HepG2 (cell line): ENCODE measurements around the gene FURIN. TPM values are rescaled to one million over a fixed set of nuclear protein-coding genes. Genes with fewer than 3 reads are reported as not detected.

Source experiments
- GATAD1 ChIP-seq: IDR thresholded peaks from 2 replicates; pipeline ENCODE4 v1.6.1; 2016; ENCODE audit warnings: missing genetic modification reagents, missing compliant biosample characterization
- KAT7 ChIP-seq: IDR thresholded peaks from 2 replicates; pipeline ENCODE4 v1.6.1; 2018; ENCODE audit warnings: borderline replicate concordance, missing compliant biosample characterization
- KDM3A ChIP-seq: IDR thresholded peaks from 2 replicates; pipeline ENCODE4 v1.6.1; 2018; ENCODE audit warnings: low read depth, missing compliant biosample characterization
- KMT2B ChIP-seq: IDR thresholded peaks from 2 replicates; pipeline ENCODE4 v1.6.1; 2016; ENCODE audit warnings: missing genetic modification reagents, missing compliant biosample characterization
- NRL ChIP-seq: sonication (generic); formaldehyde crosslinking; IDR thresholded peaks from 2 replicates; pipeline ENCODE4 v1.5.0; 2020; ENCODE audit warnings: missing genetic modification reagents, mild to moderate bottlenecking, moderate library complexity, borderline replicate concordance
- POLR2A ChIP-seq, 2 experiments: IDR thresholded peaks; 2 replicates each; pipeline ENCODE4 v1.6.1; 2011; ENCODE audit warnings: low read depth in 2 of 2, low read length in 2 of 2, mild to moderate bottlenecking in 1 of 2, moderate library complexity in 1 of 2; ENCODE audit not compliant: insufficient read depth in 1 of 2
- RERE ChIP-seq: IDR thresholded peaks from 2 replicates; pipeline ENCODE4 v1.6.1; 2016; ENCODE audit warnings: low read depth, missing genetic modification reagents, missing compliant biosample characterization
- SALL1 ChIP-seq: sonication (generic); formaldehyde crosslinking; IDR thresholded peaks from 2 replicates; pipeline ENCODE4 v1.8.0; 2022; ENCODE audit warnings: mild to moderate bottlenecking, missing genetic modification reagents
- TSC22D2 ChIP-seq: sonication (generic); formaldehyde crosslinking; IDR thresholded peaks from 2 replicates; pipeline ENCODE4 v1.5.1; 2020; ENCODE audit warnings: missing genetic modification reagents, mild to moderate bottlenecking, borderline replicate concordance
- ZFYVE20 ChIP-seq: sonication (generic); formaldehyde crosslinking; IDR thresholded peaks from 2 replicates; pipeline ENCODE4 v1.8.0; 2023; ENCODE audit warnings: low read depth, mild to moderate bottlenecking, moderate library complexity, missing genetic modification reagents, borderline replicate concordance
- ZNF10 ChIP-seq: sonication (generic); formaldehyde crosslinking; IDR thresholded peaks from 2 replicates; pipeline ENCODE4 v1.4.0; 2020; ENCODE audit warnings: mild to moderate bottlenecking, low read depth, missing genetic modification reagents, borderline replicate concordance
- ZNF205 ChIP-seq: IDR thresholded peaks from 2 replicates; pipeline ENCODE4 v1.6.1; 2018; ENCODE audit warnings: missing biosample characterization, missing genetic modification reagents
- ZNF280B ChIP-seq: sonication (generic); formaldehyde crosslinking; IDR thresholded peaks from 2 replicates; pipeline ENCODE4 v1.5.0; 2020; ENCODE audit warnings: missing genetic modification reagents, mild to moderate bottlenecking, borderline replicate concordance
- ZNF441 ChIP-seq: sonication (generic); formaldehyde crosslinking; IDR thresholded peaks from 2 replicates; pipeline ENCODE4 v1.7.0; 2021; ENCODE audit warnings: missing genetic modification reagents, borderline replicate concordance
- ZNF644 ChIP-seq: IDR thresholded peaks from 2 replicates; pipeline ENCODE4 v1.6.1; 2016; ENCODE audit warnings: low read depth
- ZNF766 ChIP-seq: sonication (generic); formaldehyde crosslinking; IDR thresholded peaks from 2 replicates; pipeline ENCODE4 v1.5.0; 2020; ENCODE audit warnings: missing genetic modification reagents, borderline replicate concordance
- polyA plus RNA-seq, 8 experiments: library from polyadenylated mRNA; depleted of rRNA in 3 of 8; stranded (reverse) in 7 of 8; unstranded in 1 of 8; fragments of >200 nt; fragmentation: Illumina TruSeq in 4 of 8; extraction: Trizol in 4 of 8; gene quantifications; 2 replicates each; pipeline versions ENCODE4 v1.2.1 to v1.2.3, GENCODE V29; 2011 to 2016; ENCODE audit warnings: low read depth in 4 of 8, missing spikeins in 1 of 8, mixed read lengths in 1 of 8; ENCODE audit not compliant: insufficient read depth in 1 of 8
- total RNA-seq, 5 experiments: library from RNA; depleted of rRNA; stranded (reverse); fragments of >200 nt; fragmentation: Illumina TruSeq; extraction: Trizol; gene quantifications; 2 replicates each; pipeline ENCODE4 v1.2.3, GENCODE V29; 2016; ENCODE audit warnings: low read depth in 1 of 5
- TF ChIP-seq, protein P1 (sequence below): sonication (generic); formaldehyde crosslinking; IDR thresholded peaks from 2 replicates; pipeline ENCODE4 v1.4.0; 2020; ENCODE audit warnings: missing genetic modification reagents, borderline replicate concordance

FURIN gene
- total and polyA plus RNA-seq, 2 of the 13 experiments (the other 11 are each of a cell fraction or from before 2014, with no cell fraction given), result 15.2 to 17.4 TPM

DNA sequence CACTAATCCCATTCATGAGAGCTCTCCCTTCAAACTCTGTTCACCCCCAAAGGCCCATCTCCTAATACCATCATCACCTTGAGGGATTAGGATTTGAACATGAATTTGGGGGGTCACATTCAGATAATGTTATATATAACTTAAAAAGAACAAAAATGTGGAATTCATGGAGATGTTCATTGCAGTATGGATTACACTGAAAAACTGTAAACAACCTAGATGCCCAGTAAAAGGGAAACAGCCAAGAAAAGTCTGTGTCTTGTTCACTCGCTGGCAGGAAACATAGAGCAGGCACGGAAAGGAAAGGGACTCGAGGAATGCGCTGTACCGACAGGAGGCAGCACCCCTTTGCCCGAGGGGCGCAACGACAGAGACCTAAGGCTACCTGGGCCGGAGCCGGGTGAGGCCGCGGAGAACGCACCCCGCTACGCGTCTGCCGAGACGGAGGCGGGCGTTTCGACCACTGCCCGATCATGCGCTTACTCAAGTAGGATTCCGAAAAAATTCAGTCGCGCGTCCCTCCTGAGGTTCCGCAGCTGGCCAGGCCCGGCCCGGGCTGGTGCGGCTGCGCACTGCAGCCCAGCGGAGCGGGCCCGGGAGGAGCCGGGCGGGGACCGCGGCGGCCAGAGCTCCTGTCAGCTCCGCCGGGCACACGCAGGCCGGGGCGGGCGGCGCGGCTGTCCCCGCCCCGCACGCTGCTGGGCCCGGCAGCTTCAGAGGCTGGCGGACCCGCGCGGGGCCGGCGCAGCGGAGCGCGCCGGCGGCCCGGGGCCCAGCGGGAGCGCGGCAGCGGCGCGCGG is 33.9 kb downstream of the FURIN start (continued):
- TF ChIP-seq RERE (no peak), KMT2B (CRISPR knock-in tag) (peak; percentile 67; the same call in 1 of the 2 replicates), ZNF644 (peak; percentile 71), ZNF205 (CRISPR knock-in tag) (peak; percentile 60; the same call in 1 of the 2 replicates), ZNF441 (CRISPR knock-in tag) (0 out of 2 replicates have a peak, but pooled peaks have one; percentile 62), POLR2A (IDR thresholded peaks at IDR 0.05; ENCODE audit: insufficient read depth in 1 of 2, low read depth in 2 of 2, low read length in 2 of 2) (peak; percentile 37 to 39; a peak in 2 of 4 replicates), ZFYVE20 (no peak), ZNF10 (no peak), GATAD1 (CRISPR knock-in tag) (peak; percentile 71; the same call in 1 of the 2 replicates), KDM3A (CRISPR knock-in tag) (0 out of 2 replicates have a peak, but pooled peaks have one; percentile 63), KAT7 (no peak), ZNF766 (no peak), TSC22D2 (CRISPR knock-in tag) (peak; percentile 65; the same call in 1 of the 2 replicates), ZNF280B (CRISPR knock-in tag) (0 out of 2 replicates have a peak, but pooled peaks have one; percentile 28), SALL1 (peak; percentile 64; the same call in 1 of the 2 replicates), NRL (no peak)
- TF ChIP-seq, protein P1, sequence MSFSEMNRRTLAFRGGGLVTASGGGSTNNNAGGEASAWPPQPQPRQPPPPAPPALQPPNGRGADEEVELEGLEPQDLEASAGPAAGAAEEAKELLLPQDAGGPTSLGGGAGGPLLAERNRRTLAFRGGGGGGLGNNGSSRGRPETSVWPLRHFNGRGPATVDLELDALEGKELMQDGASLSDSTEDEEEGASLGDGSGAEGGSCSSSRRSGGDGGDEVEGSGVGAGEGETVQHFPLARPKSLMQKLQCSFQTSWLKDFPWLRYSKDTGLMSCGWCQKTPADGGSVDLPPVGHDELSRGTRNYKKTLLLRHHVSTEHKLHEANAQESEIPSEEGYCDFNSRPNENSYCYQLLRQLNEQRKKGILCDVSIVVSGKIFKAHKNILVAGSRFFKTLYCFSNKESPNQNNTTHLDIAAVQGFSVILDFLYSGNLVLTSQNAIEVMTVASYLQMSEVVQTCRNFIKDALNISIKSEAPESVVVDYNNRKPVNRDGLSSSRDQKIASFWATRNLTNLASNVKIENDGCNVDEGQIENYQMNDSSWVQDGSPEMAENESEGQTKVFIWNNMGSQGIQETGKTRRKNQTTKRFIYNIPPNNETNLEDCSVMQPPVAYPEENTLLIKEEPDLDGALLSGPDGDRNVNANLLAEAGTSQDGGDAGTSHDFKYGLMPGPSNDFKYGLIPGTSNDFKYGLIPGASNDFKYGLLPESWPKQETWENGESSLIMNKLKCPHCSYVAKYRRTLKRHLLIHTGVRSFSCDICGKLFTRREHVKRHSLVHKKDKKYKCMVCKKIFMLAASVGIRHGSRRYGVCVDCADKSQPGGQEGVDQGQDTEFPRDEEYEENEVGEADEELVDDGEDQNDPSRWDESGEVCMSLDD (CRISPR knock-in tag), result peak; percentile 84; the same call in 1 of the 2 replicates
